Neural progenitor cell (in vitro differentiated cells): ENCODE data around the gene SLC6A13. TPM values are rescaled to one million over a fixed set of nuclear protein-coding genes. Genes with fewer than 3 reads are reported as not detected.

Source experiments
- DNase-seq: peaks from one replicate; pipeline ENCODE4 v3.0.0-alpha.2; 2016; ENCODE audit warnings: low spot score
- H2AFZ ChIP-seq: fragments of 200-600 bp; sonication (generic); replicated peaks from 2 replicates; pipeline ENCODE4 v1.6.1; 2016; ENCODE audit warnings: antibody characterized with exemption
- H3F3A ChIP-seq: fragments of 200-600 bp; sonication (generic); 2 replicates; pipeline ENCODE4 v1.6.1; 2016; ENCODE audit warnings: antibody characterized with exemption, low read depth
- H3K27ac ChIP-seq: fragments of 200-600 bp; sonication (generic); 2 replicates; pipeline ENCODE4 v1.5.1; 2016; ENCODE audit warnings: mild to moderate bottlenecking
- H3K27me3 ChIP-seq: fragments of 200-600 bp; sonication (generic); 2 replicates; pipeline ENCODE4 v1.6.1; 2016; ENCODE audit warnings: mild to moderate bottlenecking, moderate library complexity
- H3K36me3 ChIP-seq: fragments of 200-600 bp; sonication (generic); 2 replicates; pipeline ENCODE4 v1.5.1; 2016
- H3K4me1 ChIP-seq: fragments of 200-600 bp; sonication (generic); 2 replicates; pipeline ENCODE4 v1.6.1; 2016; ENCODE audit warnings: mixed run types
- H3K4me2 ChIP-seq: fragments of 200-600 bp; sonication (generic); 2 replicates; pipeline ENCODE4 v1.6.1; 2016
- H3K4me3 ChIP-seq: fragments of 200-600 bp; sonication (generic); 2 replicates; pipeline ENCODE4 v1.5.1; 2016
- H3K79me2 ChIP-seq: fragments of 200-600 bp; sonication (generic); 2 replicates; pipeline ENCODE4 v1.6.1; 2016; ENCODE audit warnings: low read depth
- H3K9ac ChIP-seq: fragments of 200-600 bp; sonication (generic); 2 replicates; pipeline ENCODE4 v1.6.1; 2016
- H3K9me3 ChIP-seq: fragments of 200-600 bp; sonication (generic); 2 replicates; pipeline ENCODE4 v1.5.1; 2016; ENCODE audit warnings: low read depth
- H4K20me1 ChIP-seq: fragments of 200-600 bp; sonication (generic); 2 replicates; pipeline ENCODE4 v1.6.1; 2016; ENCODE audit warnings: low read depth
- H3K27ac Mint-ChIP-seq: 3 replicates; pipeline ENCODE4 v1.8.0; 2021; ENCODE audit warnings: mixed read lengths
- H3K27me3 Mint-ChIP-seq: 2 replicates; pipeline ENCODE4 v1.8.0; 2022; ENCODE audit warnings: low read depth, mild to moderate bottlenecking, inconsistent platforms, moderate library complexity, mixed read lengths; ENCODE audit not compliant: insufficient read depth
- H3K36me3 Mint-ChIP-seq: 3 replicates; pipeline ENCODE4 v1.8.0; 2021; ENCODE audit warnings: mixed read lengths
- H3K4me1 Mint-ChIP-seq: 3 replicates; pipeline ENCODE4 v1.8.0; 2021; ENCODE audit warnings: mixed read lengths
- H3K4me3 Mint-ChIP-seq: 3 replicates; pipeline ENCODE4 v1.8.0; 2021; ENCODE audit warnings: mild to moderate bottlenecking, moderate library complexity, mixed read lengths
- H3K9me3 Mint-ChIP-seq: 3 replicates; pipeline ENCODE4 v1.8.0; 2020; ENCODE audit warnings: mixed read lengths
- CTCF ChIP-seq: fragments of 200-600 bp; sonication (generic); IDR thresholded peaks from 2 replicates; pipeline ENCODE4 v1.5.1; 2017; ENCODE audit warnings: antibody characterized with exemption, mild to moderate bottlenecking
- EZH2 ChIP-seq: fragments of 200-600 bp; sonication (generic); IDR thresholded peaks from 2 replicates; pipeline ENCODE4 v1.6.1; 2017; ENCODE audit warnings: antibody characterized with exemption, mild to moderate bottlenecking, moderate library complexity
- EZH2phosphoT487 ChIP-seq: fragments of 200-600 bp; sonication (generic); IDR thresholded peaks from 2 replicates; pipeline ENCODE4 v1.6.1; 2017; ENCODE audit warnings: antibody characterized with exemption
- total RNA-seq: library from RNA; depleted of rRNA; stranded (reverse); fragments of >200 nt; gene quantifications from 2 replicates; pipeline ENCODE4 v1.2.3, GENCODE V29; 2015; ENCODE audit warnings: low replicate concordance

Gene SLC6A13
- total RNA-seq, 1 donor from 2014 or later = not detected

- H3K9me3 ChIP-seq = no peaks in the 10 kb centered on the region
- no peaks in the 10 kb centered on the region for H3F3A ChIP-seq
- no peak overlapping the region for H3K9ac ChIP-seq
- H3K27ac Mint-ChIP-seq = no peak overlapping the region
- H3K4me2 ChIP-seq = no peak overlapping the region
- H3K9me3 Mint-ChIP-seq = no peaks in the 10 kb centered on the region
- H3K79me2 ChIP-seq = no peaks in the 10 kb centered on the region
- TF ChIP-seq CTCF = no peak
- TF ChIP-seq EZH2 = no peak
- no peak for TF ChIP-seq EZH2phosphoT487
- peaks cover 21% of the 10 kb centered on the region for H3K27me3 ChIP-seq
- H3K4me3 ChIP-seq = no peak overlapping the region
- H3K4me1 Mint-ChIP-seq = peaks cover 2% of the 10 kb centered on the region
- no peak overlapping the region for H3K4me3 Mint-ChIP-seq
- no peaks in the 10 kb centered on the region for H3K4me1 ChIP-seq
- H4K20me1 ChIP-seq = no peaks in the 10 kb centered on the region
- no peaks in the 10 kb centered on the region for H3K36me3 ChIP-seq
- peaks cover 15% of the 10 kb centered on the region for H3K27me3 Mint-ChIP-seq
- H3K36me3 Mint-ChIP-seq = no peaks in the 10 kb centered on the region
- peak; percentile 27 for DNase-seq
- H3K27ac ChIP-seq = no peak overlapping the region
- peak overlapping the region; percentile 50 for H2AFZ ChIP-seq
Measured at GRCh38 chr12:254039-254438, 8.6 kb downstream of the SLC6A13 start.

- H3F3A ChIP-seq = no peaks in the 10 kb centered on the region
- no peak overlapping the region for H3K4me3 ChIP-seq
- no peaks in the 10 kb centered on the region for H3K79me2 ChIP-seq
- Mint-ChIP-seq H3K4me3 (no peak overlapping the region), H3K27ac (no peak overlapping the region), H3K4me1 (peaks cover 2% of the 10 kb centered on the region), H3K36me3 (no peaks in the 10 kb centered on the region), H3K9me3 (peaks cover 2% of the 10 kb centered on the region), H3K27me3 (peaks cover 13% of the 10 kb centered on the region)
- peaks cover under 1% of the 10 kb centered on the region for H3K9me3 ChIP-seq
- no peaks in the 10 kb centered on the region for H3K4me1 ChIP-seq
- H2AFZ ChIP-seq = peak overlapping the region; percentile 50
- TF ChIP-seq EZH2phosphoT487 (no peak), CTCF (no peak), EZH2 (no peak)
- no peak overlapping the region for H3K9ac ChIP-seq
- H3K4me2 ChIP-seq = no peak overlapping the region
- DNase-seq = no peak
- H4K20me1 ChIP-seq = no peaks in the 10 kb centered on the region
- H3K27me3 ChIP-seq = peaks cover 28% of the 10 kb centered on the region
- H3K27ac ChIP-seq = no peak overlapping the region
- no peaks in the 10 kb centered on the region for H3K36me3 ChIP-seq
Measured at GRCh38 chr12:253116-253831, 9.4 kb downstream of the SLC6A13 start.

- Mint-ChIP-seq H3K36me3 (no peaks in the 10 kb centered on the region), H3K4me1 (peaks cover 2% of the 10 kb centered on the region), H3K27me3 (peaks cover 13% of the 10 kb centered on the region), H3K9me3 (peaks cover 7% of the 10 kb centered on the region), H3K27ac (no peak overlapping the region), H3K4me3 (no peak overlapping the region)
- H3K9me3 ChIP-seq = peaks cover 7% of the 10 kb centered on the region
- no peaks in the 10 kb centered on the region for H3K36me3 ChIP-seq
- peaks cover 32% of the 10 kb centered on the region for H3K27me3 ChIP-seq
- no peak overlapping the region for H3K27ac ChIP-seq
- no peak overlapping the region for H3K9ac ChIP-seq
- TF ChIP-seq EZH2phosphoT487 (no peak), CTCF (no peak), EZH2 (no peak)
- H3K4me2 ChIP-seq = no peak overlapping the region
- H3K4me3 ChIP-seq = no peak overlapping the region
- H3F3A ChIP-seq = no peaks in the 10 kb centered on the region
- H2AFZ ChIP-seq = no peak overlapping the region
- H3K4me1 ChIP-seq = no peaks in the 10 kb centered on the region
- H3K79me2 ChIP-seq = no peaks in the 10 kb centered on the region
- no peak for DNase-seq
- H4K20me1 ChIP-seq = no peaks in the 10 kb centered on the region
Measured at GRCh38 chr12:252636-253035, 10.0 kb downstream of the SLC6A13 start.
